ENCODE measurements around the gene BSN. TPM values are rescaled to one million over a fixed set of nuclear protein-coding genes. Genes with fewer than 3 reads are reported as not detected.

The BSN gene
- total RNA-seq, 1 donor from 2014 or later = 0.85 TPM

GRCh38 chr3:49657208-49657915 is 103.1 kb downstream of the BSN start:
- TF ChIP-seq CTCF (IDR thresholded peaks at IDR 0.05) = no peak
- H3K9me3 ChIP-seq = no peaks in the 10 kb centered on the region
- H3K4me1 ChIP-seq = no peaks in the 10 kb centered on the region
- no peak overlapping the region for H3K27ac ChIP-seq
- intact Hi-C loops (cut with DNase I) = no loop called here
- no peaks in the 10 kb centered on the region for H3K27me3 ChIP-seq
- no peak for DNase-seq (ENCODE audit: low spot score in 2 of 2)
- H3K4me3 ChIP-seq = no peak overlapping the region
- H3K36me3 ChIP-seq = no peaks in the 10 kb centered on the region

GRCh38 chr3:49658711-49659110 is 104.4 kb downstream of the BSN start:
- no peak for DNase-seq (ENCODE audit: low spot score in 2 of 2)
- H3K4me3 ChIP-seq = no peak overlapping the region
- H3K36me3 ChIP-seq = no peaks in the 10 kb centered on the region
- no peaks in the 10 kb centered on the region for H3K4me1 ChIP-seq
- intact Hi-C loops (cut with DNase I) = no loop called here
- no peaks in the 10 kb centered on the region for H3K9me3 ChIP-seq
- no peaks in the 10 kb centered on the region for H3K27me3 ChIP-seq
- no peak for TF ChIP-seq CTCF (IDR thresholded peaks at IDR 0.05)
- no peak overlapping the region for H3K27ac ChIP-seq

GRCh38 chr3:49659756-49660155 is 105.5 kb downstream of the BSN start:
- Histone ChIP-seq H3K27me3 (no peaks in the 10 kb centered on the region), H3K4me3 (no peak overlapping the region), H3K36me3 (no peaks in the 10 kb centered on the region), H3K27ac (no peak overlapping the region), H3K9me3 (no peaks in the 10 kb centered on the region), H3K4me1 (no peaks in the 10 kb centered on the region)
- DNase-seq (ENCODE audit: low spot score in 2 of 2) = no peak
- intact Hi-C loops (cut with DNase I) = no loop called here
- no peak for TF ChIP-seq CTCF (IDR thresholded peaks at IDR 0.05)

- H3K9me3 ChIP-seq = no peaks in the 10 kb centered on the region
- H3K4me1 ChIP-seq = no peaks in the 10 kb centered on the region
- no peak overlapping the region for H3K27ac ChIP-seq
- H3K27me3 ChIP-seq = no peaks in the 10 kb centered on the region
- no peak for DNase-seq (ENCODE audit: low spot score in 2 of 2)
- intact Hi-C loops (cut with DNase I) = no loop called here
- no peaks in the 10 kb centered on the region for H3K36me3 ChIP-seq
- H3K4me3 ChIP-seq = no peak overlapping the region
- TF ChIP-seq CTCF (IDR thresholded peaks at IDR 0.05) = no peak
These were observed 107.0 kb downstream of the BSN start for GRCh38 chr3:49661281-49661680.

DNA sequence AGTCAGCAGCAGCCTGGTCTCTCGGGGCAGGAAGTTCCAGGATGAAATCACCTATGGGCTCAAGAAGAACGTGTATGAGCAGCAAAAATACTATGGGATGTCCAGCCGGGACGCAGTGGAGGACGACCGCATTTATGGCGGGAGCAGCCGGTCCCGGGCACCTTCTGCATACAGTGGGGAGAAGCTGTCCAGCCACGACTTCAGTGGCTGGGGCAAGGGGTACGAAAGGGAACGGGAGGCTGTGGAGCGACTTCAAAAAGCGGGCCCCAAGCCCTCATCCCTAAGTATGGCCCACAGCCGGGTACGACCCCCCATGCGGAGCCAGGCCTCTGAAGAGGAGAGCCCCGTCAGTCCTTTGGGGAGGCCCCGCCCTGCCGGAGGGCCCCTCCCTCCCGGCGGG is 107.7 kb downstream of the BSN start:
- intact Hi-C loops (cut with DNase I) = no loop called here
- no peak for DNase-seq (ENCODE audit: low spot score in 2 of 2)
- no peak overlapping the region for H3K4me3 ChIP-seq
- H3K27me3 ChIP-seq = no peaks in the 10 kb centered on the region
- H3K9me3 ChIP-seq = no peaks in the 10 kb centered on the region
- H3K36me3 ChIP-seq = no peaks in the 10 kb centered on the region
- TF ChIP-seq CTCF (IDR thresholded peaks at IDR 0.05) = no peak
- no peak overlapping the region for H3K27ac ChIP-seq
- no peaks in the 10 kb centered on the region for H3K4me1 ChIP-seq

Data from ascending aorta (tissue), 2 donors.